ENCODE results near the gene DMD. TPM values are rescaled to one million over a fixed set of nuclear protein-coding genes. Genes with fewer than 3 reads are reported as not detected.

The DMD gene
- total RNA-seq, 1 donor from 2014 or later = 6.7 TPM

DNA sequence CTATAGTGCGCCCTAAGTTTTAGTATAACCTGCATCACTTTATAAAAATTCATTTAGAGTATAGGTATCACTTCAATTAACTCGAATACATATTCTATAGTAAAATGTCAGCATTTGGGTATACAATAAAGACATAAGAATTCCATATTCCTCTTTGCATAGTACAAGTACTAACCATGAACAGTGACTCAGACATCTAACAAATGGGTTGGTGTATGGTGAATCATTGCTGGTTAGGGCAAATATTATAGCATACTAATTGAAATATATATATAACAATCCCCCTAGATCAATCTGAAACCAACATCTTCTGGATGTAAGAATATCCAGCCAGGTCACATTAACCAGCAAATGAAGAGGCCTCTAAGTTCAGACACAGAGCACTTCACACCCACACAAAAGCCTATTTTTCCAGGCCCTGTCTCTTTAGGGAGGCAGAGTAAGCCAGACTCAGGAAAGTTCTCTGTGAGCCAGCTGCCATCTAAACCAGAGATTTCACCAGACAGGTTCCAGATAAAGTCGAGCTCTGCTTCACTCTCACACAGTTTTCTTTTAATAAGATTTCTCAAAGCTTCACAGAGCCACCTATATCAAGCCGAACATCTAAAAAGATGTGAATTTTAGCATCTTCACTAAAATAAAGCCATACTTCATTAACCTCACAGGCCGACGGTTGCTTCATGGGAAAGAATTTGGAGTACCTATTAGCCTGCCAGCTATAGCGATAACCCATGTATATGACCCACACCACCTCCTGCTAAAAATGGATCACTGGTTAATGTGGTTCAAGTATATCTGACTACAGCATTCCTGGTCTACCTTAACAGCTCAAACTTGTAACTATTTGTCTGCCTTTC lies 1939.5 kb downstream of the DMD start:
- no peak for DNase-seq (ENCODE audit: extremely low read depth, low read depth, low spot score)

DNA sequence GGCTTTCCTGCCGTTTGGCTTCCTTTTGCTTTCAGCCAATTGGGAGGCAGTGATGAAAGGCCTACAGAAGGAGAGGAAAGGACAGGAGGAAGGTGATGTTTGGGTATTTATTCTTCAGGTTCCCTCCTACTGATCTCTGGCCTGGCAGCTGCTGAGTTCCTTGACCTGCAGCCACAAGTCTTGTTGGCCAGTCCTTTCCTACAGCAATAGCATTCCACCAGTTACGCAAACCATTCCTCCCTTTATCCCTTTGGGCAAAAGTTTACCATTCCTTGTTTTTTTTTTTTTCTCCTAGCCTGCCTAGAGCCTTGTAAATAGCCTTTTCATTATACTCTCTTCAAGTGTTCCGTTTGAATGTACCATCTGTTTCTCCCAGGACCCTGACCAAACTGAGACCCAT lies 1941.4 kb downstream of the DMD start:
- DNase-seq (ENCODE audit: extremely low read depth, low read depth, low spot score) = no peak

- DNase-seq (ENCODE audit: extremely low read depth, low read depth, low spot score) = no peak
Observed at GRCh38 chrX:31268359-31268758, 1943.0 kb downstream of the DMD start.

- DNase-seq (ENCODE audit: extremely low read depth, low read depth, low spot score) = no peak
Observed at GRCh38 chrX:31266203-31267076, 1944.9 kb downstream of the DMD start.

GRCh38 chrX:31265383-31265782 lies 1946.0 kb downstream of the DMD start:
- no peak for DNase-seq (ENCODE audit: extremely low read depth, low read depth, low spot score)

- no peak for DNase-seq (ENCODE audit: extremely low read depth, low read depth, low spot score)
Observed at GRCh38 chrX:31260351-31260750, 1951.0 kb downstream of the DMD start.

DNA sequence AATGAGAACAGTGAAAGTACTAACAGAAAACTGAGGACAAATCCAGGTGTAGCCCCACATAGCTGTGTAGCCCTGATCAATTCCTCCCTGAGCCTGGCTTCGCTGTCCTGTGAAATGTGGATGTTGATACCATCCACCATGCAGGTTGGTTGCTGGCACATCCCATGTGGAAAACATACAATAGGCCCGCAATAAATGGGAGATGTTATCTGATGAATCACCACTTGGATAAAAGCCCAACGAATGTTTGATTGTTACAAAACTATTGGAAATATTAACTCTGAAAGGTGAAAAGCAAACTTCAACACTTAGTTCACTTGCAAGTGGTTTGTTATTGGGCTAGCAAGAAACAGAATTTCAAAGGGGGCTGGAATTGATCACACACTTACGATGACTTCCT lies 1953.2 kb downstream of the DMD start:
- DNase-seq (ENCODE audit: extremely low read depth, low read depth, low spot score) = peak; percentile 14

GRCh38 chrX:31255310-31256033 lies 1955.9 kb downstream of the DMD start:
- no peak for DNase-seq (ENCODE audit: extremely low read depth, low read depth, low spot score)

GRCh38 chrX:31252133-31252532 lies 1959.2 kb downstream of the DMD start:
- DNase-seq (ENCODE audit: extremely low read depth, low read depth, low spot score) = no peak

- no peak for DNase-seq (ENCODE audit: extremely low read depth, low read depth, low spot score)
Observed at GRCh38 chrX:31251336-31251735, 1960.0 kb downstream of the DMD start.

GRCh38 chrX:31245714-31246113 lies 1965.6 kb downstream of the DMD start:
- DNase-seq (ENCODE audit: extremely low read depth, low read depth, low spot score) = no peak

DNA sequence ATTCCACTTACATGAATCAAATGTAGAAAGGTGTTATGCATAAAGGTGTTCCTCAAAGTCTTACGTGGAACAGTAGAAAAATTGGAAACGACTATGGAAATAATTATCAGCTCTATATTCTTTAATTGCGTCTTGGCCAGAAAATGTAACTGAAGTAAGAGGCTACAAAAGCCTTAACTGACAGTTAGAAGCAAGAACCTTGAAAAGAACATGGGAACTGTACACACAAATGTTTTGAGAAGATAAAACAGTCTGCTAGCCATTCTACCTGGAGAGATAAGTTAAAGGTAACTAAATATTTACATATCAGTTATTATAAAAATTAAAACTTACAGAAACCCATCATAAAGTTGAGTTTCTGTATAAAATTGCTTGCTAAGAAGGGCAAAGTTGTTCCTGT lies 1967.5 kb downstream of the DMD start:
- DNase-seq (ENCODE audit: extremely low read depth, low read depth, low spot score) = no peak

GRCh38 chrX:31240982-31241381 lies 1970.4 kb downstream of the DMD start:
- no peak for DNase-seq (ENCODE audit: extremely low read depth, low read depth, low spot score)

DNA sequence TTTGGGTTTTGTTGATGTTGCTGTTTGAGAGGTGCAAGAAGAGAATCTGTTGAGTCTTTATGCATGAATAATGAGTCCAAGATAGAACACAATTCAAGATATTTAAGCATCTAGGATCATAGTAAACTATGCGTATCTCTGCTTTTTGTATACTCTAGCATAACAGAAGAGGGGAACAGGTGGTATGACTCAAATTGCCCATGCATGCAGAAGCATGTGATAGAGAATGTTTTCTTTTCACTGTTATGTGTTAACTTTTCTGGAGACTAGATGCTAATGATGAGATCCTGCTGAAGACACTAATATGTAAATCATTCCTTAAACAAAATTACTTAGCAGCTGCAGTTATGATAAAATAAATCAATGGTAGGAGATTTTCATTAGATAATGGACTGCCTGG lies 1974.2 kb downstream of the DMD start:
- no peak for DNase-seq (ENCODE audit: extremely low read depth, low read depth, low spot score)

GRCh38 chrX:31236231-31236630 lies 1975.1 kb downstream of the DMD start:
- DNase-seq (ENCODE audit: extremely low read depth, low read depth, low spot score) = no peak

DNA sequence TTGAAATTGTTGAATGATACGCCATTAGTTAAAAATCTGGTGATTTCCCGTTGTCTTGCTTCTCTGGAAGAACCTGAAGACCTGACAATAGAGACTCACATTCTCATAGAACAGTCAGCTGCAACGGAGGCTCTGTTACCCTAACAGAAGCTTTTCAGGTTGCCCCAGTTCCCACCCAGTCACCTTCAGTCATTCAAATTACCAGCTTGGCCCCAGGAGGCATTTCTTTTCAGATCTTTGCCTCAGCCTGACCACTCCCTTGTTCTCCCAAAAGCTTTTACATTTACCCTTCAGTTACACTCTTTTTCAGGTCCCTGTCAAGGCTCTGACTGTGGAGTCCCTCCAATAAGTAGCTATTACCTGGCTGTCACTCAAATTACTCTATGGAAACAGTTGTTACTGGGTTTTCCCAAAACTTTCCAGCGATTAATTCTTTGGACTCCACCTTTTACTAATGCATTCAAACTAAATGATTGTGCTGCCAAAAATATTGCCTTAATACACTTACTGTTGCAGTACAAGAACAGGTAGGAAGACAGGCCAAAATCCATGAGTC lies 1977.3 kb downstream of the DMD start:
- DNase-seq (ENCODE audit: extremely low read depth, low read depth, low spot score) = no peak

DNA sequence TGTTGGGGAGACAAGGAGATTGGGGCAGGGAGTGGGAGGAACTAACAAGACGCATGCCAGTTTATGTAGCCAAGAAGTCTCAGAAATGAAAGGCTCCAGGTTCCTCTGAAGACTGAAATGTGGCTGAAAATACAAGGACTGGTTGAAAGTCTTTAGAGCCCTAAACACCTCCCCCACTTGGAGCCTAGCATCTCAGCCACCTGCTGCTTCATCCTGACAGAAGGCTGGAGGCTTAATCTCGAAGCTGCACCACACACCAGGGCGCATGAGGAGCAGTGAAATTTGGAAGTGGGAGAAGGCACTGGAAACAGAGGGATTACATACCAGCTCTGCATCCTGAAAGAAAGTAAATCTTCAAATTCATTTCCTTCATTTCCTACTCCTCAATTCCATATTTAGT lies 1978.8 kb downstream of the DMD start:
- DNase-seq (ENCODE audit: extremely low read depth, low read depth, low spot score) = no peak

- no peak for DNase-seq (ENCODE audit: extremely low read depth, low read depth, low spot score)
Observed at GRCh38 chrX:31228909-31229308, 1982.4 kb downstream of the DMD start.

- DNase-seq (ENCODE audit: extremely low read depth, low read depth, low spot score) = no peak
Observed at GRCh38 chrX:31228415-31228832, 1982.9 kb downstream of the DMD start.

DNA sequence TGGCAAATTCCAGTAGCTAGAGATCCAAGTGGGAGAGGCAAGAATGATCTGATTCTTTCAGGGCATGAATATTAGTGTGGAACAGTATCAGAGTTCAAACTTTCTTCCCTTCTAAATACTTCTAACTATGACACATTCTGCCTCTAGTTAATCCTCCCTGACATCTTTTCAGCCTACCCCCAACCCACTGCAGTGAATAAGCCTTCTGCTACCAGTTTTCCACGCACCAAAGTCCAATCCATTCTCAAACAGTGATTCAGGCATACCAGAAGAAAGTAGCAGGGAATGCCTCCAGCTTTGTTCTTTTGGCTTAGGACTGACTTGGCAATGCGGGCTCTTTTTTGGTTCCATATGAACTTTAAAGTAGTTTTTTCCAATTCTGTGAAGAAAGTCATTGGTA lies 1984.1 kb downstream of the DMD start:
- DNase-seq (ENCODE audit: extremely low read depth, low read depth, low spot score) = no peak

- DNase-seq (ENCODE audit: extremely low read depth, low read depth, low spot score) = no peak
Observed at GRCh38 chrX:31225819-31226218, 1985.5 kb downstream of the DMD start.
